HUES64 (cell line): ENCODE data around the gene SAP30BP.

ENCODE experiments used
- H3K27ac ChIP-seq: 2 replicates; pipeline ENCODE4 v1.7.0; 2013; ENCODE audit warnings: low read depth, low read length, inconsistent platforms
- H3K27me3 ChIP-seq: 2 replicates; pipeline ENCODE4 v1.6.1; 2013; ENCODE audit warnings: mild to moderate bottlenecking, low read length; ENCODE audit not compliant: insufficient read depth
- H3K36me3 ChIP-seq: 2 replicates; pipeline ENCODE4 v1.6.1; 2013; ENCODE audit warnings: mild to moderate bottlenecking, low read length; ENCODE audit not compliant: insufficient read depth
- H3K4me1 ChIP-seq: 2 replicates; pipeline ENCODE4 v1.6.1; 2013; ENCODE audit warnings: mild to moderate bottlenecking, low read length, moderate library complexity; ENCODE audit not compliant: insufficient read depth
- H3K4me3 ChIP-seq: 2 replicates; pipeline ENCODE4 v1.5.1; 2013; ENCODE audit warnings: mild to moderate bottlenecking, low read length, moderate library complexity
- H3K9ac ChIP-seq: 2 replicates; pipeline ENCODE4 v1.6.1; 2013; ENCODE audit warnings: mild to moderate bottlenecking, low read depth, low read length
- H3K9me3 ChIP-seq: 2 replicates; pipeline ENCODE4 v1.6.1; 2013; ENCODE audit warnings: low read depth, low read length; ENCODE audit not compliant: insufficient read depth
- WGBS: fragments of 150-250, 120-280 bp; methylation state at CpG from one replicate; pipeline ENCODE4 v1.1.7; 2013; ENCODE audit warnings: missing lambda C conversion rate; 5-methylcytosine and 5-hydroxymethylcytosine counted together

The SAP30BP gene

GRCh38 chr17:75755990-75756389 is 88.9 kb downstream of the SAP30BP start:
- no peak overlapping the region for H3K27ac ChIP-seq
- no peaks in the 10 kb centered on the region for H3K9me3 ChIP-seq
- H3K4me1 ChIP-seq, result no peaks in the 10 kb centered on the region; the same call in 1 of the 2 replicates
- H3K9ac ChIP-seq, result no peak overlapping the region
- no peak overlapping the region for H3K4me3 ChIP-seq
- H3K36me3 ChIP-seq, result no peaks in the 10 kb centered on the region
- 97% methylated on average over 2 of the region's 2 CpGs for WGBS
- 0 out of 2 replicates have a peak, but pooled peaks cover 2% of the 10 kb centered on the region for H3K27me3 ChIP-seq

- H3K4me3 ChIP-seq, result no peak overlapping the region
Measured at GRCh38 chr17:75756451-75757085, 89.4 kb downstream of the SAP30BP start.

GRCh38 chr17:75757086-75757681 is 90.0 kb downstream of the SAP30BP start:
- WGBS, result 89% methylated on average over 20 of the region's 21 CpGs
- H3K27me3 ChIP-seq, result 0 out of 2 replicates have a peak, but pooled peaks cover 2% of the 10 kb centered on the region
- H3K27ac ChIP-seq, result no peak overlapping the region
- H3K4me3 ChIP-seq, result no peak overlapping the region
- no peaks in the 10 kb centered on the region for H3K9me3 ChIP-seq
- no peaks in the 10 kb centered on the region for H3K36me3 ChIP-seq
- no peak overlapping the region for H3K9ac ChIP-seq
- H3K4me1 ChIP-seq, result no peaks in the 10 kb centered on the region; the same call in 1 of the 2 replicates

More at GRCh38 chr17:75756451-75757085, 89.4 kb downstream of the SAP30BP start:
- 0 out of 2 replicates have a peak, but pooled peaks cover 2% of the 10 kb centered on the region for H3K27me3 ChIP-seq
- H3K9me3 ChIP-seq, result no peaks in the 10 kb centered on the region
- H3K27ac ChIP-seq, result no peak overlapping the region
- no peak overlapping the region for H3K9ac ChIP-seq
- H3K4me1 ChIP-seq, result no peaks in the 10 kb centered on the region; the same call in 1 of the 2 replicates
- 93% methylated on average over 29 of the region's 29 CpGs for WGBS
- no peaks in the 10 kb centered on the region for H3K36me3 ChIP-seq
